NB4 (cell line): ENCODE measurements around the gene BLNK.

Experiments used
- DNase-seq: peaks from one replicate; pipeline ENCODE4 v3.0.0; 2010; ENCODE audit warnings: low read depth
- H3K4me3 ChIP-seq: one replicate; pipeline ENCODE4 v1.5.1; 2011; ENCODE audit warnings: mild to moderate bottlenecking, low read depth, low read length, moderate library complexity
- MYC ChIP-seq: IDR thresholded peaks from 2 replicates; pipeline ENCODE4 v1.6.1; 2011; ENCODE audit warnings: low read depth, low read length
- POLR2A ChIP-seq: IDR thresholded peaks from 2 replicates; pipeline ENCODE4 v1.6.1; 2011; ENCODE audit warnings: mild to moderate bottlenecking; ENCODE audit not compliant: insufficient read length; ENCODE audit errors: extremely low read depth
- TF ChIP-seq, protein P1 (sequence below): IDR thresholded peaks from one replicate; pipeline ENCODE4 v1.5.1; 2012; ENCODE audit warnings: low read depth, low read length
- TF ChIP-seq, protein P2 (sequence below): IDR thresholded peaks from 2 replicates; pipeline ENCODE4 v1.6.1; 2011; ENCODE audit warnings: low read depth, low read length

Gene BLNK

DNA sequence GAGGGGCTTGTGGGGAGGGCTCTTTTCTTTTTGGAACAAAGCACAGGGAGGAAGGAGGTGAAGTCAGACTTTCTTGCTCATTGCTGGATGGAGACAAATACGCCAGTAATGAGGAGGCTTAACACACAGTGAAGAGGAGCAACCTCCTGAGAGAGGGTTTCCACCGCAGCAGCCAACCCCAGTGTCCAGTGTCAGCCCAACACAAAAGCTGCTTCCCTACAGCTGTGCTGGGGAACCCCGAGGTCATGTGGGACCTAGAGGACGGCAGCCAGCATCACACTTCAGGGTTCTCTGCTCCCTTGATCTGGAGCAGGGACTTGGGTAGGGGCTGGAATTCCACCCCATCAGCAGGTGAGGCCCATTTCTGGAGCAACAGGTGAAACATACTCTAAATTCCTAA, 7.7 kb downstream of the BLNK start:
- TF ChIP-seq, protein P1, sequence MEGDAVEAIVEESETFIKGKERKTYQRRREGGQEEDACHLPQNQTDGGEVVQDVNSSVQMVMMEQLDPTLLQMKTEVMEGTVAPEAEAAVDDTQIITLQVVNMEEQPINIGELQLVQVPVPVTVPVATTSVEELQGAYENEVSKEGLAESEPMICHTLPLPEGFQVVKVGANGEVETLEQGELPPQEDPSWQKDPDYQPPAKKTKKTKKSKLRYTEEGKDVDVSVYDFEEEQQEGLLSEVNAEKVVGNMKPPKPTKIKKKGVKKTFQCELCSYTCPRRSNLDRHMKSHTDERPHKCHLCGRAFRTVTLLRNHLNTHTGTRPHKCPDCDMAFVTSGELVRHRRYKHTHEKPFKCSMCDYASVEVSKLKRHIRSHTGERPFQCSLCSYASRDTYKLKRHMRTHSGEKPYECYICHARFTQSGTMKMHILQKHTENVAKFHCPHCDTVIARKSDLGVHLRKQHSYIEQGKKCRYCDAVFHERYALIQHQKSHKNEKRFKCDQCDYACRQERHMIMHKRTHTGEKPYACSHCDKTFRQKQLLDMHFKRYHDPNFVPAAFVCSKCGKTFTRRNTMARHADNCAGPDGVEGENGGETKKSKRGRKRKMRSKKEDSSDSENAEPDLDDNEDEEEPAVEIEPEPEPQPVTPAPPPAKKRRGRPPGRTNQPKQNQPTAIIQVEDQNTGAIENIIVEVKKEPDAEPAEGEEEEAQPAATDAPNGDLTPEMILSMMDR = no peak
- TF ChIP-seq MYC (no peak), POLR2A (no peak)
- DNase-seq = no peak
- no peak overlapping the region for H3K4me3 ChIP-seq

DNA sequence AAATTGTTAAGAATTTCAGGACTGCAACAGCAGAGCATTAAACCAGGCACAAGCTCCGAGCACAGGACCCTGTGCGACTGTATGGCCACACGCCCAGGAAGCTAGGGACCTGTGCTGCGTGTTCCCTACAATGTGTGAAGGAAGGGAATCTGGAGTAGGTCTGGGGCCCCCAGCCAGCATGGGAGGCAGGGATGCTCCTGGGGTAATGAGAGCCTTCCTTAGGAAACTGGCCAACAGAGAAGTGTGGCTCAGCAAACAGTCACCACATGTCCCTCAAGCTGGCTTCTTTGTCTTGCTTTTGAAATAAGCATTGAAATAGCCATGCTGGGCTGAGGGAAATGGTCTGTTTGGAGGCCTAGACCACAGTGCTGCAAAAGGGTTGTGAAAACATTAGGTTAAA, 8.2 kb downstream of the BLNK start:
- TF ChIP-seq, protein P1 = no peak
- TF ChIP-seq POLR2A (no peak), MYC (no peak)
- TF ChIP-seq, protein P2, sequence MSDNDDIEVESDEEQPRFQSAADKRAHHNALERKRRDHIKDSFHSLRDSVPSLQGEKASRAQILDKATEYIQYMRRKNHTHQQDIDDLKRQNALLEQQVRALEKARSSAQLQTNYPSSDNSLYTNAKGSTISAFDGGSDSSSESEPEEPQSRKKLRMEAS = no peak
- no peak for DNase-seq
- no peak overlapping the region for H3K4me3 ChIP-seq

DNA sequence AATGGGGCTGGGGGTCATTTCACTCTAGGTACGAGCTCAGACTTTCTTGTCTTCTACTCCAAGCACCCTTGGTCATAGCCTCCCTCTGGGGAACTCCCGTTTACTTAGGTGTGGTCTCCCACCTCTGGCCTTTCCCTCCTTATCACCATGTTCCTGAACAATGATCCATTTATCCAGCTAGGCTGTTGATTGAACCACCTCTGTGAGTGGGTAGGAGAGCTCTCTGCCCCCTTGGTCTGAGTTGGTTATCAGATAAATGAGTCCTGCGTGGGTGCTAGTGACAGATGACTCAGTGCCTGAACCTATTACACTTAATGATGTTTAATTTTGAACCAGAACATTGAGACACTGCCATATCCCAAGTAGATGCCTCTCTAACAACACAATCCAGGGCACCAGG, 9.4 kb downstream of the BLNK start:
- no peak overlapping the region for H3K4me3 ChIP-seq
- DNase-seq = no peak
- TF ChIP-seq MYC (no peak), POLR2A (no peak)
- TF ChIP-seq, protein P1 = no peak
- TF ChIP-seq, protein P2 = no peak

DNA sequence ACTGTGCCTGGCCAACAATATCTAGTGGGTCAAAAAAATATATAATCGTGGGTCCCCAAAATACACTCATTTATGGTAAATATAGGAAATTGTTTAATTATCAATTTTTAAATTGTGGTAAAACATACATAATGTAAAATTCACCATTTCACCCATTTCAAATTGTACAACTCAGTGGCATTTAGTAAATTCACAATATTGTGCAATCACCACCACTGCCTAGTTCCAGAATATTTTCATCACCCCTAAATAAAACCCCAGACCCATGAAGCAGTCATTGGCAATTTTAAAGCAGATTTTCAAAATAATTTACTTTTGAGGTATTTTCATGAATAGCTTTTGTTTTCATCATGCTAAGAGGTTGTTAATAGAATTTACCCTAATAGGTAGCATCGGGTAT, 10.2 kb downstream of the BLNK start:
- DNase-seq = no peak
- TF ChIP-seq, protein P1 = no peak
- TF ChIP-seq POLR2A (no peak), MYC (no peak)
- TF ChIP-seq, protein P2 = no peak
- no peak overlapping the region for H3K4me3 ChIP-seq

DNA sequence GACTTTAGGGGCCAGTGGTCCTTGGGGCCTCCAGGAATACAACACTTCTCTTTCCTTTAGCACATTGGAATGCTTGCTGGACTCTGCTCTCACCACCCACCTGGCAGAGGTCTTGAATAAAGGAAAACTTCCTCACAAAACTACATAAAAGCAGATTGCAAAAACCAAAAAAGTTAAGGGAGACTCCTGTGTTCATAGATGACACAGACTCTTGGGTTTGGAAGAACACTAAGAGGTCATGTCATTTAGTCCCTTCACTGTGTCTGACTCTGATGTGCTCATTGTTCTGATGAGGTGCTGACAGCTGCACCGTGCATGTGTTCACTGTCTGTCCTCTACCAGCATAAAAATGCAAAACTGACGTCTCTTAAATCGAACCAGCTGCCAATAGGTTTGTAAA, 11.4 kb downstream of the BLNK start:
- DNase-seq = no peak

More for the DNA sequence above, 11.4 kb downstream of the BLNK start:
- no peak overlapping the region for H3K4me3 ChIP-seq
- TF ChIP-seq POLR2A (no peak), MYC (no peak)
- TF ChIP-seq, protein P2 = no peak
- TF ChIP-seq, protein P1 = no peak
